ENCODE measurements around the gene PRKCB.

Gene PRKCB

DNA sequence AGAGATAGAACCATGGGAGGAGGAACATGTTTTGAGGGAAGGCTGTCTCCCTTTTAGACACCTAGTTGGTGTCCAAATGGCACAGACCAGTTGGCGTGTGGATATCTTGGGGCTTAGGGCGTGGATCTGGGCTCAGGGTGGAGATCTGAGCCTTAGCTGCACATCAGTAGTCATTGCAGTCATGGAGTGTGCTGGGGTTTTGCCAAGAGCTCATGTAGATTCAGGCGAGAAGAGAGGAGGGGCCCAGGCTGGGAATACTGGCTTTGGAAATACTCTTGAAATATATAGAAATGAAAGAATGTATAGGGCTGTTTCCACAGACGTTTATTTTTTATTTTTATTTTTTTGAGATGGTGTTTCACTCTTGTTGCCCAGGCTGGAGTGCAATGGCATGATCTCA, 92.0 kb downstream of the PRKCB start:
- DNase-seq (ENCODE audit: low read depth in 1 of 2, low spot score in 1 of 2) = no peak
- no peak overlapping the region for H3K27ac ChIP-seq (replicated peaks)
- no peaks in the 10 kb centered on the region for H3K27me3 ChIP-seq (ENCODE audit: insufficient read depth, poor library complexity, severe bottlenecking)
- TF ChIP-seq SPI1 (IDR thresholded peaks at IDR 0.05; ENCODE audit: borderline replicate concordance, low read depth) (no peak), GABPA (IDR thresholded peaks at IDR 0.05; ENCODE audit: low read depth) (no peak), POLR2AphosphoS5 (IDR thresholded peaks at IDR 0.05; ENCODE audit: low read depth) (no peak)
- TF ChIP-seq, protein P1, sequence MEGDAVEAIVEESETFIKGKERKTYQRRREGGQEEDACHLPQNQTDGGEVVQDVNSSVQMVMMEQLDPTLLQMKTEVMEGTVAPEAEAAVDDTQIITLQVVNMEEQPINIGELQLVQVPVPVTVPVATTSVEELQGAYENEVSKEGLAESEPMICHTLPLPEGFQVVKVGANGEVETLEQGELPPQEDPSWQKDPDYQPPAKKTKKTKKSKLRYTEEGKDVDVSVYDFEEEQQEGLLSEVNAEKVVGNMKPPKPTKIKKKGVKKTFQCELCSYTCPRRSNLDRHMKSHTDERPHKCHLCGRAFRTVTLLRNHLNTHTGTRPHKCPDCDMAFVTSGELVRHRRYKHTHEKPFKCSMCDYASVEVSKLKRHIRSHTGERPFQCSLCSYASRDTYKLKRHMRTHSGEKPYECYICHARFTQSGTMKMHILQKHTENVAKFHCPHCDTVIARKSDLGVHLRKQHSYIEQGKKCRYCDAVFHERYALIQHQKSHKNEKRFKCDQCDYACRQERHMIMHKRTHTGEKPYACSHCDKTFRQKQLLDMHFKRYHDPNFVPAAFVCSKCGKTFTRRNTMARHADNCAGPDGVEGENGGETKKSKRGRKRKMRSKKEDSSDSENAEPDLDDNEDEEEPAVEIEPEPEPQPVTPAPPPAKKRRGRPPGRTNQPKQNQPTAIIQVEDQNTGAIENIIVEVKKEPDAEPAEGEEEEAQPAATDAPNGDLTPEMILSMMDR (IDR thresholded peaks at IDR 0.05; ENCODE audit: insufficient read depth, low read length) = no peak
- TF ChIP-seq, protein P2, sequence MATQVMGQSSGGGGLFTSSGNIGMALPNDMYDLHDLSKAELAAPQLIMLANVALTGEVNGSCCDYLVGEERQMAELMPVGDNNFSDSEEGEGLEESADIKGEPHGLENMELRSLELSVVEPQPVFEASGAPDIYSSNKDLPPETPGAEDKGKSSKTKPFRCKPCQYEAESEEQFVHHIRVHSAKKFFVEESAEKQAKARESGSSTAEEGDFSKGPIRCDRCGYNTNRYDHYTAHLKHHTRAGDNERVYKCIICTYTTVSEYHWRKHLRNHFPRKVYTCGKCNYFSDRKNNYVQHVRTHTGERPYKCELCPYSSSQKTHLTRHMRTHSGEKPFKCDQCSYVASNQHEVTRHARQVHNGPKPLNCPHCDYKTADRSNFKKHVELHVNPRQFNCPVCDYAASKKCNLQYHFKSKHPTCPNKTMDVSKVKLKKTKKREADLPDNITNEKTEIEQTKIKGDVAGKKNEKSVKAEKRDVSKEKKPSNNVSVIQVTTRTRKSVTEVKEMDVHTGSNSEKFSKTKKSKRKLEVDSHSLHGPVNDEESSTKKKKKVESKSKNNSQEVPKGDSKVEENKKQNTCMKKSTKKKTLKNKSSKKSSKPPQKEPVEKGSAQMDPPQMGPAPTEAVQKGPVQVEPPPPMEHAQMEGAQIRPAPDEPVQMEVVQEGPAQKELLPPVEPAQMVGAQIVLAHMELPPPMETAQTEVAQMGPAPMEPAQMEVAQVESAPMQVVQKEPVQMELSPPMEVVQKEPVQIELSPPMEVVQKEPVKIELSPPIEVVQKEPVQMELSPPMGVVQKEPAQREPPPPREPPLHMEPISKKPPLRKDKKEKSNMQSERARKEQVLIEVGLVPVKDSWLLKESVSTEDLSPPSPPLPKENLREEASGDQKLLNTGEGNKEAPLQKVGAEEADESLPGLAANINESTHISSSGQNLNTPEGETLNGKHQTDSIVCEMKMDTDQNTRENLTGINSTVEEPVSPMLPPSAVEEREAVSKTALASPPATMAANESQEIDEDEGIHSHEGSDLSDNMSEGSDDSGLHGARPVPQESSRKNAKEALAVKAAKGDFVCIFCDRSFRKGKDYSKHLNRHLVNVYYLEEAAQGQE (IDR thresholded peaks at IDR 0.05; ENCODE audit: insufficient replicate concordance, low read depth) = no peak
- H3K4me3 ChIP-seq (replicated peaks; ENCODE audit: insufficient read depth, low read length) = no peak overlapping the region

DNA sequence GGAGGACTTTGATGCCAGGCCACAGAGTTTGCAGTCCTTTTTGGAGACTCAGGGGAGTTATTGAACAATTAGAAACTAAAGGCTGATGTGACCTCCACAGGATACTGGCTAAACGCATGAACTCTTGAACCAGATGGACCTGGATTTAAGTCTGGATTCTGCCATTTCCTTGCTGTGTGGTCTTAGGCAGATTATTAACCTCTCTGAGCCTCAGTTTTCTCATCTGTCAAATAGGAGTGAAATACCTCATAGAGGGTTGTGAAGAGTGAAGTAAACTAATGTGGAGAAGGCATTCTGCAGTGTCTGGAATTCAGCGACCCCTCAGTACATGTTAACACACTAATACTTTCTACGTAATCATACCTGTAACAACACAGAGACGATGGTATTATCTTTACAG, 93.5 kb downstream of the PRKCB start:
- Histone ChIP-seq H3K27me3 (ENCODE audit: insufficient read depth, poor library complexity, severe bottlenecking) (no peaks in the 10 kb centered on the region), H3K4me3 (replicated peaks; ENCODE audit: insufficient read depth, low read length) (no peak overlapping the region), H3K27ac (replicated peaks) (no peak overlapping the region)
- no peak for DNase-seq (ENCODE audit: low read depth in 1 of 2, low spot score in 1 of 2)
- TF ChIP-seq GABPA (IDR thresholded peaks at IDR 0.05; ENCODE audit: low read depth) (no peak), SPI1 (IDR thresholded peaks at IDR 0.05; ENCODE audit: borderline replicate concordance, low read depth) (no peak), POLR2AphosphoS5 (IDR thresholded peaks at IDR 0.05; ENCODE audit: low read depth) (no peak)
- TF ChIP-seq, protein P2 (IDR thresholded peaks at IDR 0.05; ENCODE audit: insufficient replicate concordance, low read depth) = no peak
- TF ChIP-seq, protein P1 (IDR thresholded peaks at IDR 0.05; ENCODE audit: insufficient read depth, low read length) = no peak

DNA sequence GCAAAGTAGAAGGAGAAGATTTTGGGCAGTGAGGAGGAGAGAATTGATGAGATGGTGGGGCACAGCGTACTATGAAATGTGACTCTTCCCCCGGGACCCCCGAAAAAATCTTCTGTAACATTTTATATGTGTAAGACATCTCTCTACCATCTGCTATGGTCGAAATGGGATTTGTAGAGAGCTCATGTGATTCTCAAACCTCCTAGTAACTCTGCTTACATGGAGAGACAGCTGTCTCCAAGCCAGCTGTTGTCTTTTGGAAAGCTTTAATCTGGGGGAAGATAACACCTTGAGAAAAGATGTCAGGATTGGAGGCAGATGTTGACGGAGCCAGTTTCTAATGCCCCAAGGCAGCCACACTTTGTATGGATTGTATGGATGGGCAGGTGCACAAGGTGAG, 94.1 kb downstream of the PRKCB start:
- TF ChIP-seq, protein P2 (IDR thresholded peaks at IDR 0.05; ENCODE audit: insufficient replicate concordance, low read depth) = no peak
- no peak for TF ChIP-seq POLR2AphosphoS5 (IDR thresholded peaks at IDR 0.05; ENCODE audit: low read depth)
- TF ChIP-seq GABPA (IDR thresholded peaks at IDR 0.05; ENCODE audit: low read depth) = no peak
- TF ChIP-seq, protein P1 (IDR thresholded peaks at IDR 0.05; ENCODE audit: insufficient read depth, low read length) = no peak
- no peak for TF ChIP-seq SPI1 (IDR thresholded peaks at IDR 0.05; ENCODE audit: borderline replicate concordance, low read depth)
- Histone ChIP-seq H3K4me3 (replicated peaks; ENCODE audit: insufficient read depth, low read length) (no peak overlapping the region), H3K27me3 (ENCODE audit: insufficient read depth, poor library complexity, severe bottlenecking) (no peaks in the 10 kb centered on the region), H3K27ac (replicated peaks) (no peak overlapping the region)
- no peak for DNase-seq (ENCODE audit: low read depth in 1 of 2, low spot score in 1 of 2)

Measured in HL-60 (cell line).